Endothelial cell of umbilical vein (primary cell): ENCODE results near the gene MTFR1L. TPM values are rescaled to one million over a fixed set of nuclear protein-coding genes. Genes with fewer than 3 reads are reported as not detected.
A peak's percentile ranks its signal among the peaks of the same experiment; 100 is the strongest.

Experiments
- BruUV-seq: library from RNA; stranded (reverse); fragments of 400-500 nt; replicated peaks from 2 replicates; lab custom pipeline; 2021; lab: Mats Ljungman, UMichigan
- CTCF ChIA-PET: fragments of 300-600, 350-600 bp; sonication (Branson Sonifier 250); formaldehyde crosslinking; loops from one replicate; lab custom pipeline; 2021; ENCODE audit warnings: antibody characterized with exemption, inconsistent platforms; lab: Charles Lee
- POLR2A ChIA-PET: fragments of 300-600, 350-600 bp; sonication (Branson Sonifier 250); formaldehyde crosslinking; loops from one replicate; lab custom pipeline; 2021; ENCODE audit warnings: antibody characterized with exemption, inconsistent platforms; lab: Charles Lee
- DNase-seq: peaks from one replicate; pipeline ENCODE4 v3.0.0-alpha.2; 2011; ENCODE audit warnings: low read depth, low spot score
- FAIRE-seq: peaks from 2 replicates; lab custom pipeline; 2011; peaks lifted over from hg19 to GRCh38; lab: Jason Lieb, UNC
- H2AFZ ChIP-seq: 2 replicates; pipeline ENCODE4 v1.6.0; 2012; ENCODE audit warnings: low read depth, low read length, control low read depth, inconsistent platforms
- H3K27ac ChIP-seq: 2 replicates; pipeline ENCODE4 v1.5.1; 2011; ENCODE audit warnings: low read depth, mild to moderate bottlenecking, control low read depth, low read length, moderate library complexity; ENCODE audit not compliant: insufficient read depth
- H3K27me3 ChIP-seq, 2 experiments: 2 replicates each; pipeline versions ENCODE4 v1.6.0 to v1.6.1; 2011; ENCODE audit warnings: low read length in 2 of 2, mixed read lengths in 1 of 2; ENCODE audit not compliant: control insufficient read depth in 2 of 2, insufficient read depth in 2 of 2
- H3K36me3 ChIP-seq, 2 experiments: 2 replicates in 1 of 2; 3 replicates in 1 of 2; pipeline ENCODE4 v1.5.1; 2011; ENCODE audit warnings: low read length in 2 of 2, mild to moderate bottlenecking in 1 of 2, moderate library complexity in 1 of 2; ENCODE audit not compliant: control insufficient read depth in 2 of 2, insufficient read depth in 2 of 2; ENCODE audit errors: extremely low read depth in 1 of 2
- H3K4me1 ChIP-seq: 3 replicates; pipeline ENCODE4 v1.5.1; 2011; ENCODE audit warnings: mild to moderate bottlenecking, low read length; ENCODE audit not compliant: control insufficient read depth, insufficient read depth; ENCODE audit errors: extremely low read depth
- H3K4me2 ChIP-seq: 2 replicates; pipeline ENCODE4 v1.6.1; 2011; ENCODE audit warnings: low read length, control low read depth, mixed read lengths; ENCODE audit not compliant: insufficient read depth
- H3K4me3 ChIP-seq, 3 experiments: fragments of 200-600 bp in 1 of 3; sonication (generic), shearing (Covaris generic) in 1 of 3; replicated peaks in 1 of 3; 2 replicates each; pipeline ENCODE4 v1.5.1; 2011 to 2016; ENCODE audit warnings: control low read depth in 3 of 3, low read length in 3 of 3, mild to moderate bottlenecking in 2 of 3, inconsistent platforms in 1 of 3, low read depth in 1 of 3, moderate library complexity in 1 of 3; ENCODE audit not compliant: insufficient read depth in 1 of 3
- H3K79me2 ChIP-seq: 2 replicates; pipeline ENCODE4 v1.6.0; 2012; ENCODE audit warnings: low read length, inconsistent platforms; ENCODE audit not compliant: control insufficient read depth, insufficient read depth
- H3K9ac ChIP-seq: replicated peaks from 2 replicates; pipeline ENCODE3; 2011; ENCODE audit warnings: low read length, control low read depth; ENCODE audit not compliant: insufficient read depth; ENCODE audit errors: extremely low read depth
- H3K9me1 ChIP-seq: replicated peaks from 3 replicates; pipeline ENCODE4 v1.6.0; 2011; ENCODE audit warnings: mild to moderate bottlenecking, low read length; ENCODE audit not compliant: control insufficient read depth, insufficient read depth; ENCODE audit errors: extremely low read depth
- H3K9me3 ChIP-seq: replicated peaks from 2 replicates; pipeline ENCODE4 v1.5.1; 2012; ENCODE audit warnings: low read length, inconsistent platforms; ENCODE audit not compliant: control insufficient read depth, insufficient read depth
- H4K20me1 ChIP-seq: replicated peaks from 2 replicates; pipeline ENCODE3; 2011; ENCODE audit warnings: mild to moderate bottlenecking, low read length; ENCODE audit not compliant: control insufficient read depth, insufficient read depth; ENCODE audit errors: extremely low read depth
- CTCF ChIP-seq, 2 donors: IDR thresholded peaks; 1 replicate in 1 of 2; 2 replicates in 1 of 2; pipeline ENCODE4 v1.5.1; 2011; ENCODE audit warnings: low read length in 2 of 2, mild to moderate bottlenecking in 2 of 2, moderate library complexity in 2 of 2, control low read depth in 1 of 2, inconsistent platforms in 1 of 2, low read depth in 1 of 2; ENCODE audit not compliant: insufficient read depth in 1 of 2; ENCODE audit errors: extremely low read depth in 1 of 2
- EZH2 ChIP-seq: IDR thresholded peaks from 2 replicates; pipeline ENCODE4 v1.6.1; 2012; ENCODE audit warnings: borderline replicate concordance, low read depth, mild to moderate bottlenecking, moderate library complexity, low read length, inconsistent platforms; ENCODE audit not compliant: severe bottlenecking
- FOS ChIP-seq: IDR thresholded peaks from 2 replicates; pipeline ENCODE4 v1.6.1; 2011; ENCODE audit warnings: mild to moderate bottlenecking, low read length, moderate library complexity, borderline replicate concordance; ENCODE audit not compliant: insufficient read depth
- GATA2 ChIP-seq: IDR thresholded peaks from 2 replicates; pipeline ENCODE4 v1.7.0; 2011; ENCODE audit warnings: low read depth, mild to moderate bottlenecking, moderate library complexity, mixed read lengths, low read length; ENCODE audit not compliant: insufficient read length, insufficient read depth
- JUN ChIP-seq: IDR thresholded peaks from 2 replicates; pipeline ENCODE4 v1.6.1; 2011; ENCODE audit warnings: borderline replicate concordance, low read depth; ENCODE audit not compliant: insufficient read length, insufficient read depth
- MAX ChIP-seq: IDR thresholded peaks from 2 replicates; pipeline ENCODE4 v1.6.1; 2011; ENCODE audit not compliant: insufficient read depth, insufficient read length
- MYC ChIP-seq: IDR thresholded peaks from one replicate; pipeline ENCODE4 v1.6.1; 2011; ENCODE audit warnings: mild to moderate bottlenecking, low read depth, low read length
- POLR2A ChIP-seq: IDR thresholded peaks from 2 replicates; pipeline ENCODE4 v1.6.1; 2012; ENCODE audit warnings: low read depth, mild to moderate bottlenecking, control low read depth, low read length
- POLR2AphosphoS5 ChIP-seq: IDR thresholded peaks from 2 replicates; pipeline ENCODE4 v1.6.1; 2012; ENCODE audit warnings: low read depth, mild to moderate bottlenecking, control low read depth, low read length, moderate library complexity; ENCODE audit not compliant: insufficient read depth
- dilution Hi-C: fragments of 300-500 bp; cut with MboI; formaldehyde crosslinking; loops from one replicate; pipeline ENCODE4 v1.15.0; 2019; ENCODE audit warnings: low sequenced_read_pairs; ENCODE audit not compliant: extremely low pct_ligation_motif_present
- intact Hi-C: fragments of 100-400 bp; cut with micrococcal nuclease; formaldehyde crosslinking; loops from one replicate; pipeline ENCODE4 v1.10.0; 2022
- polyA plus RNA-seq, 4 experiments: library from polyadenylated mRNA; depleted of rRNA in 3 of 4; stranded (reverse) in 3 of 4; unstranded in 1 of 4; fragments of >200 nt; gene quantifications; 2 replicates each; pipeline versions ENCODE4 v1.2.1 to v1.2.3, GENCODE V29; 2011 to 2012; ENCODE audit warnings: missing spikeins in 1 of 4
- total RNA-seq: library from RNA; stranded (reverse); gene quantifications from 2 replicates; pipeline ENCODE4 v1.2.3, GENCODE V29; 2021

The MTFR1L gene
- total and polyA plus RNA-seq, 2 donors (not counting 3 experiments of a cell fraction or from before 2014, with no cell fraction given) = 34.8 to 45.5 TPM

GRCh38 chr1:25858906-25859789, 39.4 kb downstream of the MTFR1L start, which contains the start of gene AUNIP:
Gene AUNIP, minus strand, starts transcription at chr1:25859457. Its CDS starts 100 bp downstream, at chr1:25859357.
- DNase-seq (peak; percentile 85), FAIRE-seq (peak; percentile 82)
- Histone ChIP-seq H3K4me2 (peak within 1 kb of the TSS; percentile 90), H3K27me3 (no peaks in the 10 kb centered on the region), H3K9me1 (no peaks in the 10 kb centered on the region), H3K79me2 (peaks cover 11% of the 10 kb centered on the region), H3K4me1 (peaks cover 21% of the 10 kb centered on the region), H4K20me1 (no peaks in the 10 kb centered on the region), H3K4me3 (peak within 1 kb of the TSS; percentile 55 to 64 (median 61)), H2AFZ (peak within 1 kb of the TSS; percentile 91), H3K9me3 (no peaks in the 10 kb centered on the region), H3K27ac (peak within 1 kb of the TSS; percentile 51), H3K9ac (peak within 1 kb of the TSS; percentile 81), H3K36me3 (peaks cover 0 to 7% of the 10 kb centered on the region in 2 experiments)
- BruUV-seq = TSS peak; percentile 95
- TF ChIP-seq MAX (peak; percentile 67), MYC (no peak), EZH2 (no peak), POLR2A (peak; percentile 78), FOS (no peak), JUN (no peak), POLR2AphosphoS5 (peak; percentile 61), GATA2 (no peak), CTCF (IDR thresholded peaks at IDR 0.05; ENCODE audit: extremely low read depth in 1 of 2, insufficient read depth in 1 of 2, low read depth in 1 of 2, low read length in 2 of 2) (no peak)
- ChIA-PET POLR2A (no interaction called here), CTCF (no interaction called here)
- dilution Hi-C loops = no loop called here
- intact Hi-C loops = loop anchor here (1.0 kb wide), 2 partner anchors 16 to 39 kb away; partner anchors contain the start of gene PAQR7
